HL-60 (cell line): ENCODE measurements around the gene MIF4GD.
A peak's percentile ranks its signal among the peaks of the same experiment; 100 is the strongest.
"Not testable (repeated sequence)": the region's sequence is repeated elsewhere in the genome, so short reads cannot be mapped to it uniquely, and the experiment has no call there.

Experiments used
- DNase-seq, 2 experiments: peaks; one replicate each; pipeline ENCODE4 v3.0.0-alpha.2; 2010 to 2020; ENCODE audit warnings: low read depth in 1 of 2, low spot score in 1 of 2
- H3K27ac ChIP-seq: fragments of 250-450 bp; sonication (Bioruptor Pico); replicated peaks from 2 replicates; pipeline ENCODE4 v1.5.1; 2020; ENCODE audit warnings: mild to moderate bottlenecking, moderate library complexity
- H3K27me3 ChIP-seq: fragments of 250-450 bp; sonication (Bioruptor Pico); 2 replicates; pipeline ENCODE4 v1.5.1; 2021; ENCODE audit warnings: mild to moderate bottlenecking, moderate library complexity; ENCODE audit not compliant: insufficient read depth, poor library complexity, severe bottlenecking
- H3K4me3 ChIP-seq: replicated peaks from 2 replicates; pipeline ENCODE4 v1.5.1; 2011; ENCODE audit warnings: mild to moderate bottlenecking, control low read depth, low read length; ENCODE audit not compliant: insufficient read depth
- GABPA ChIP-seq: IDR thresholded peaks from 2 replicates; pipeline ENCODE4 v1.6.1; 2012; ENCODE audit warnings: low read depth
- POLR2AphosphoS5 ChIP-seq: IDR thresholded peaks from 2 replicates; pipeline ENCODE4 v1.6.1; 2012; ENCODE audit warnings: low read depth
- REST ChIP-seq: IDR thresholded peaks from 2 replicates; pipeline ENCODE4 v1.6.1; 2012; ENCODE audit warnings: low read depth; ENCODE audit not compliant: insufficient replicate concordance
- SPI1 ChIP-seq: IDR thresholded peaks from 2 replicates; pipeline ENCODE4 v1.6.1; 2012; ENCODE audit warnings: low read depth, mild to moderate bottlenecking, borderline replicate concordance
- TF ChIP-seq, protein P1 (sequence below): IDR thresholded peaks from one replicate; pipeline ENCODE4 v1.5.1; 2011; ENCODE audit warnings: low read length, control low read depth, inconsistent platforms; ENCODE audit not compliant: insufficient read depth

The MIF4GD gene

DNA sequence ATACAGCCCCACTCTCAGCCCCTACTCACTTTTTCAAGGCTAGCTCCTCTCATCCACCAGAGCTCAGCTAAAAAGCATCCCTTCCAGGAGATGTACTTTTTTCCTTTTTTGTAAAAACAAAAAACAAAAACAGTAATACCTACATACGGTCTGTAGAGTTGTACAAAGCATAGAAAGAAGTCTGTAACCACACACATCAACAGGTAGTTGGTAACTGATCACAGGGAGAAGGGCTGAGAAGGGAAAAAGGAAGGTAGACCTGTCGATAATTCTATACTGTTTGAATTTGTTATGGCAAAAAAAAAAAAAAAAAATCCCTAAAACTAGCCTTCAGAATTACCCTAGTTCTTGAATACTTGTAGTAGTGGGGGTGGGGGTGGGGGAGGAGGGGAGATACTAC, 17.3 kb upstream of the MIF4GD start:
- TF ChIP-seq REST: no peak
- TF ChIP-seq, protein P1, sequence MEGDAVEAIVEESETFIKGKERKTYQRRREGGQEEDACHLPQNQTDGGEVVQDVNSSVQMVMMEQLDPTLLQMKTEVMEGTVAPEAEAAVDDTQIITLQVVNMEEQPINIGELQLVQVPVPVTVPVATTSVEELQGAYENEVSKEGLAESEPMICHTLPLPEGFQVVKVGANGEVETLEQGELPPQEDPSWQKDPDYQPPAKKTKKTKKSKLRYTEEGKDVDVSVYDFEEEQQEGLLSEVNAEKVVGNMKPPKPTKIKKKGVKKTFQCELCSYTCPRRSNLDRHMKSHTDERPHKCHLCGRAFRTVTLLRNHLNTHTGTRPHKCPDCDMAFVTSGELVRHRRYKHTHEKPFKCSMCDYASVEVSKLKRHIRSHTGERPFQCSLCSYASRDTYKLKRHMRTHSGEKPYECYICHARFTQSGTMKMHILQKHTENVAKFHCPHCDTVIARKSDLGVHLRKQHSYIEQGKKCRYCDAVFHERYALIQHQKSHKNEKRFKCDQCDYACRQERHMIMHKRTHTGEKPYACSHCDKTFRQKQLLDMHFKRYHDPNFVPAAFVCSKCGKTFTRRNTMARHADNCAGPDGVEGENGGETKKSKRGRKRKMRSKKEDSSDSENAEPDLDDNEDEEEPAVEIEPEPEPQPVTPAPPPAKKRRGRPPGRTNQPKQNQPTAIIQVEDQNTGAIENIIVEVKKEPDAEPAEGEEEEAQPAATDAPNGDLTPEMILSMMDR: no peak
- no peak for TF ChIP-seq GABPA
- TF ChIP-seq SPI1: no peak
- TF ChIP-seq POLR2AphosphoS5: no peak
- Histone ChIP-seq H3K27me3 (no peaks in the 10 kb centered on the region), H3K27ac (peak overlapping the region; percentile 93), H3K4me3 (peak overlapping the region; percentile 67)
- no peak for DNase-seq

DNA sequence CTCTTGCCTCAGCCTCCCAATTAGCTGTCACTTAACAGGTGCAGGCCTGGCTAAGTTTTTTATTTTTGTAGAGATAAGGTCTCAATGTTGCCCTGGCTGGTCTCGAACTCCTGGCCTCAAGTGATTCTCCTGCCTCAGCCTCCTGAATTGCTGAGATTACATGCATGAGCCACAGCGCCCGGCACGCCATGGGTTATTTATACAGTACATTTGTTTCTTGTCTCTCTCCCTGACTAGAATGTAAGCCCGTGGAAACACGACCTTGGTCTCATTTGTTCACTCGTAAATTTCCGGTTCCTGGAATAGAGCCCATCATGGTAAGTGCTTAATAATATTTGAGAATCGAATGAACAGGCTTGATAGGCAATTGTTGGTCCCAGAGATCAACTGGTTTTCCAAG, 16.2 kb upstream of the MIF4GD start:
- Histone ChIP-seq H3K4me3 (no peak overlapping the region; the same call in 1 of the 2 replicates), H3K27ac (no peak overlapping the region), H3K27me3 (no peaks in the 10 kb centered on the region)
- TF ChIP-seq SPI1 (no peak), GABPA (no peak), POLR2AphosphoS5 (no peak), REST (no peak)
- TF ChIP-seq, protein P1: no peak
- DNase-seq: no peak

- Histone ChIP-seq H3K4me3 (no peak overlapping the region), H3K27ac (no peak overlapping the region), H3K27me3 (no peaks in the 10 kb centered on the region)
- TF ChIP-seq POLR2AphosphoS5 (no peak), GABPA (no peak), REST (no peak), SPI1 (no peak)
- TF ChIP-seq, protein P1: no peak
- DNase-seq: no peak
Observed at GRCh38 chr17:75285123-75285522, 14.1 kb upstream of the MIF4GD start.

DNA sequence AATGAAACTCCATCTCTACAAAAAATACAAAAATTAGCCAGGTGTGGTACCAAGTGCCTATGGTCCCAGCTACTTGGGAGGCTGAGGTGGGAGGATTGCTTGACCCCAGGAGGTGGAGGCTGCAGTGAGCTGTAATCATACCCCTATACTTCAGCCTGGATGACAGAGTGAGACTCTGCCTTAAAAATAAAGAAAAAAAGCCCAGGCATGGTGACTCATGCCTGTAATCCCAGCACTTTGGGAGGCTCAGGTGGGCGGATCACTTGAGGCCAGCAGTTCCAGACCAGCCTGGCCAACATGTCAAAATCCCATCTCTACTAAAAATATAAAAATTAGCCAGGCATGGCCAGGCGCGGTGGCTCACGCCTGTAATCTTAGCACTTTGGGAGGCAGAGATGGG, 9.2 kb upstream of the MIF4GD start:
- not testable (repeated sequence) for DNase-seq, H3K4me3 ChIP-seq, H3K27me3 ChIP-seq, H3K27ac ChIP-seq
